ENCODE data around the gene GOLGA8J.

The GOLGA8J gene

DNA sequence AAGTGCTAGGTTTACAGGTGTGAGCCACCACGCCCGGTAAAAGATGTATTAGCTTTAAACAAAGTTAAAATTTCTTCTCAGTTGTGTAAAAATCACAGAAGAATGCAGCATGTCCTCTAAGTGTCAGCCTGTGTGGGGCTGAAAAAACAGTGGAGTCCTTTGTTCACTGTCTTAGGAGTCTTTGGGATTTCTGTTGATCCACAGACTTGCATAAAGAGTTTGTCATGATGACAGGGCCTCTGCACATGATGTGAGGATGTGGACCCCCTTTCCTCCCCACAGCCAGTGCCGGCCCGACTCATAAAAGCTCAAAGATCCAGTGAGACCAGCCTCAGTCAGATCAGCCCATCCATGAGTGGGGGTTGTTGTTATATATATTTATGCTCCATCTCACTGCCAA is 49.0 kb upstream of the GOLGA8J start (continued):
- TF ChIP-seq, protein P1, sequence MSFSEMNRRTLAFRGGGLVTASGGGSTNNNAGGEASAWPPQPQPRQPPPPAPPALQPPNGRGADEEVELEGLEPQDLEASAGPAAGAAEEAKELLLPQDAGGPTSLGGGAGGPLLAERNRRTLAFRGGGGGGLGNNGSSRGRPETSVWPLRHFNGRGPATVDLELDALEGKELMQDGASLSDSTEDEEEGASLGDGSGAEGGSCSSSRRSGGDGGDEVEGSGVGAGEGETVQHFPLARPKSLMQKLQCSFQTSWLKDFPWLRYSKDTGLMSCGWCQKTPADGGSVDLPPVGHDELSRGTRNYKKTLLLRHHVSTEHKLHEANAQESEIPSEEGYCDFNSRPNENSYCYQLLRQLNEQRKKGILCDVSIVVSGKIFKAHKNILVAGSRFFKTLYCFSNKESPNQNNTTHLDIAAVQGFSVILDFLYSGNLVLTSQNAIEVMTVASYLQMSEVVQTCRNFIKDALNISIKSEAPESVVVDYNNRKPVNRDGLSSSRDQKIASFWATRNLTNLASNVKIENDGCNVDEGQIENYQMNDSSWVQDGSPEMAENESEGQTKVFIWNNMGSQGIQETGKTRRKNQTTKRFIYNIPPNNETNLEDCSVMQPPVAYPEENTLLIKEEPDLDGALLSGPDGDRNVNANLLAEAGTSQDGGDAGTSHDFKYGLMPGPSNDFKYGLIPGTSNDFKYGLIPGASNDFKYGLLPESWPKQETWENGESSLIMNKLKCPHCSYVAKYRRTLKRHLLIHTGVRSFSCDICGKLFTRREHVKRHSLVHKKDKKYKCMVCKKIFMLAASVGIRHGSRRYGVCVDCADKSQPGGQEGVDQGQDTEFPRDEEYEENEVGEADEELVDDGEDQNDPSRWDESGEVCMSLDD (tag by site-specific recombination; IDR thresholded peaks at IDR 0.05): no peak
- no peak for TF ChIP-seq ZNF677 (tag by site-specific recombination; IDR thresholded peaks at IDR 0.05)
- TF ChIP-seq GLI4 (tag by site-specific recombination; IDR thresholded peaks at IDR 0.05): no peak
- TF ChIP-seq ZNF610 (tag by site-specific recombination; IDR thresholded peaks at IDR 0.05; ENCODE audit: borderline replicate concordance): no peak
- TF ChIP-seq ZNF169 (tag by site-specific recombination; IDR thresholded peaks at IDR 0.05): no peak
- TF ChIP-seq ZBTB8A (tag by site-specific recombination; IDR thresholded peaks at IDR 0.05): no peak
- TF ChIP-seq IKZF3 (tag by site-specific recombination; IDR thresholded peaks at IDR 0.05): no peak
- TF ChIP-seq, protein P2, sequence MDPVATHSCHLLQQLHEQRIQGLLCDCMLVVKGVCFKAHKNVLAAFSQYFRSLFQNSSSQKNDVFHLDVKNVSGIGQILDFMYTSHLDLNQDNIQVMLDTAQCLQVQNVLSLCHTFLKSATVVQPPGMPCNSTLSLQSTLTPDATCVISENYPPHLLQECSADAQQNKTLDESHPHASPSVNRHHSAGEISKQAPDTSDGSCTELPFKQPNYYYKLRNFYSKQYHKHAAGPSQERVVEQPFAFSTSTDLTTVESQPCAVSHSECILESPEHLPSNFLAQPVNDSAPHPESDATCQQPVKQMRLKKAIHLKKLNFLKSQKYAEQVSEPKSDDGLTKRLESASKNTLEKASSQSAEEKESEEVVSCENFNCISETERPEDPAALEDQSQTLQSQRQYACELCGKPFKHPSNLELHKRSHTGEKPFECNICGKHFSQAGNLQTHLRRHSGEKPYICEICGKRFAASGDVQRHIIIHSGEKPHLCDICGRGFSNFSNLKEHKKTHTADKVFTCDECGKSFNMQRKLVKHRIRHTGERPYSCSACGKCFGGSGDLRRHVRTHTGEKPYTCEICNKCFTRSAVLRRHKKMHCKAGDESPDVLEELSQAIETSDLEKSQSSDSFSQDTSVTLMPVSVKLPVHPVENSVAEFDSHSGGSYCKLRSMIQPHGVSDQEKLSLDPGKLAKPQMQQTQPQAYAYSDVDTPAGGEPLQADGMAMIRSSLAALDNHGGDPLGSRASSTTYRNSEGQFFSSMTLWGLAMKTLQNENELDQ (tag by site-specific recombination; IDR thresholded peaks at IDR 0.05; ENCODE audit: low read depth): no peak
- TF ChIP-seq ZNF830 (tag by site-specific recombination; IDR thresholded peaks at IDR 0.05; ENCODE audit: low read depth): no peak
- no peak for TF ChIP-seq SETDB1 (IDR thresholded peaks at IDR 0.05; ENCODE audit: insufficient read length, low read length)
- no peak for TF ChIP-seq ZNF140 (tag by site-specific recombination; IDR thresholded peaks at IDR 0.05)

DNA sequence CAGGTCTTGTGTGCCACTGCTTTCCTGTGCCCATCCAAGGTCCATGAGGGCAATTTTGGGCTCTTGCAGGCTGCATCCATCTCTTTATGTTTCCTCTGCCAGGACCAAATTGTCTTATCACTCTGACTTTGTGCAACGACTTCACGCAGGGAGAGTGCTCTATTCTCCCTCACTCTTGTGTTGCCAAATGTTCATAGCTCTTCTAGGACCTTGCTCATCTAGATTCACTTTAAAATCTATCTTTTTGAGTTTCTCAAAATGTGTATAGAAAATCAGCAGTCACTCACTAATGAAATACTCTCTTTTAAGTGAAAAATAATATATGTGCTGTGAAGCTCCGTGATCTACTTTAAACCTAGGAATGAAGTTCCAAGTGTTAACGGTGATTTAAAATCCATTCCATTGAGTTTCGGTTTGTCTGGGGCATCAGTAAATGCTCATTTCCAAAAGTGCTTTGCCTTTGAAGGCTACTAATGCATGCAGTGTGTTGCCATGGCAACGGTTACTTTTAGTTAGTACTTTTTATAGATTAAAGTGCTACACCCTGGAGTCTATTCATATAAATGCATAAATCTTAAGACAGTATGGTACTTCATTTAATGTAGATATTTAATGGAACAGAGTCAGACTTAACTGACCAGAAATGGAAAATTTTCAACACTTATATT is 46.6 kb upstream of the GOLGA8J start:
- POLR2A ChIA-PET: no interaction called here
- CTCF ChIA-PET: interaction anchor here (0.6 kb wide), 2 partner anchors 39 to 67 kb away, joined by 3 read pairs; no protein-coding TSS in a partner anchor

More for the DNA sequence above, 46.6 kb upstream of the GOLGA8J start:
- Histone ChIP-seq H3K4me1 (ENCODE audit: control insufficient read depth, insufficient read depth, low read length) (no peaks in the 10 kb centered on the region), H3K27ac (ENCODE audit: extremely low read depth, low read depth, low read length) (no peak overlapping the region), H3K4me3 (ENCODE audit: low read depth, low read length) (no peak overlapping the region), H3K36me3 (ENCODE audit: control insufficient read depth in 2 of 2, insufficient read depth in 1 of 2, low read length in 2 of 2) (no peaks in the 10 kb centered on the region), H3K9me3 (ENCODE audit: control insufficient read depth, insufficient read depth, low read depth, low read length) (no peaks in the 10 kb centered on the region)
- TF ChIP-seq GLIS2 (tag by site-specific recombination; IDR thresholded peaks at IDR 0.05) (no peak), ZNF501 (tag by site-specific recombination; IDR thresholded peaks at IDR 0.05) (no peak), TCF7L2 (IDR thresholded peaks at IDR 0.05; ENCODE audit: borderline replicate concordance, low read depth, low read length) (no peak), ZNF664 (tag by site-specific recombination; IDR thresholded peaks at IDR 0.05) (no peak), ZNF558 (tag by site-specific recombination; IDR thresholded peaks at IDR 0.05) (no peak), ZFP41 (tag by site-specific recombination; IDR thresholded peaks at IDR 0.05; ENCODE audit: borderline replicate concordance) (no peak), KLF7 (tag by site-specific recombination; IDR thresholded peaks at IDR 0.05; ENCODE audit: borderline replicate concordance) (no peak), ZNF677 (tag by site-specific recombination; IDR thresholded peaks at IDR 0.05) (no peak), ZNF777 (tag by site-specific recombination; IDR thresholded peaks at IDR 0.05; ENCODE audit: borderline replicate concordance) (no peak), ZNF2 (tag by site-specific recombination; IDR thresholded peaks at IDR 0.05) (no peak), ZNF660 (tag by site-specific recombination; IDR thresholded peaks at IDR 0.05) (no peak), KLF9 (tag by site-specific recombination; IDR thresholded peaks at IDR 0.05; ENCODE audit: low read depth) (no peak), ZNF10 (tag by site-specific recombination; IDR thresholded peaks at IDR 0.05) (no peak), ZNF311 (tag by site-specific recombination; IDR thresholded peaks at IDR 0.05; ENCODE audit: borderline replicate concordance) (no peak)
- TF ChIP-seq, protein P3, sequence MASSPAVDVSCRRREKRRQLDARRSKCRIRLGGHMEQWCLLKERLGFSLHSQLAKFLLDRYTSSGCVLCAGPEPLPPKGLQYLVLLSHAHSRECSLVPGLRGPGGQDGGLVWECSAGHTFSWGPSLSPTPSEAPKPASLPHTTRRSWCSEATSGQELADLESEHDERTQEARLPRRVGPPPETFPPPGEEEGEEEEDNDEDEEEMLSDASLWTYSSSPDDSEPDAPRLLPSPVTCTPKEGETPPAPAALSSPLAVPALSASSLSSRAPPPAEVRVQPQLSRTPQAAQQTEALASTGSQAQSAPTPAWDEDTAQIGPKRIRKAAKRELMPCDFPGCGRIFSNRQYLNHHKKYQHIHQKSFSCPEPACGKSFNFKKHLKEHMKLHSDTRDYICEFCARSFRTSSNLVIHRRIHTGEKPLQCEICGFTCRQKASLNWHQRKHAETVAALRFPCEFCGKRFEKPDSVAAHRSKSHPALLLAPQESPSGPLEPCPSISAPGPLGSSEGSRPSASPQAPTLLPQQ (tag by site-specific recombination; IDR thresholded peaks at IDR 0.05): no peak
